Measurements from ENCODE around the gene MFAP4. TPM values are rescaled to one million over a fixed set of nuclear protein-coding genes. Genes with fewer than 3 reads are reported as not detected.

Gene MFAP4
- total and polyA plus RNA-seq, 2 donors (not counting 1 experiment from before 2014, with no cell fraction given) = not detected

- no peak overlapping the region for H3K27ac Mint-ChIP-seq
- no peaks in the 10 kb centered on the region for H3K4me1 Mint-ChIP-seq
- intact Hi-C loops (cut with micrococcal nuclease) = no loop called here
- POLR2A ChIA-PET = no interaction called here
- Histone ChIP-seq H3K4me1 (ENCODE audit: control insufficient read depth in 2 of 2, insufficient read depth in 2 of 2, low read length in 2 of 2) (no peaks in the 10 kb centered on the region), H3K4me3 (ENCODE audit: control extremely low read depth in 1 of 5, extremely low read depth in 1 of 5, insufficient read depth in 1 of 5, low read depth in 2 of 5, low read length in 4 of 5) (no peak overlapping the region), H3K9ac (ENCODE audit: low read length) (no peak overlapping the region), H4K20me1 (ENCODE audit: control insufficient read depth, insufficient read depth, low read length, poor library complexity, severe bottlenecking) (no peaks in the 10 kb centered on the region), H3K9me3 (ENCODE audit: control extremely low read depth in 1 of 3, control insufficient read depth in 2 of 3, insufficient read depth in 1 of 3, low read length in 2 of 3) (no peaks in the 10 kb centered on the region), H3K4me2 (replicated peaks; ENCODE audit: low read depth, low read length, poor library complexity, severe bottlenecking) (no peak overlapping the region), H3K27ac (ENCODE audit: low read length in 2 of 2) (no peak overlapping the region), H3K79me2 (ENCODE audit: control insufficient read depth, insufficient read depth, low read length) (no peaks in the 10 kb centered on the region), H2AFZ (ENCODE audit: insufficient read depth, low read depth, low read length, poor library complexity, severe bottlenecking) (no peak overlapping the region), H3K36me3 (replicated peaks in 1 of 2; ENCODE audit: control extremely low read depth in 1 of 2, control insufficient read depth in 1 of 2, extremely low read depth in 1 of 2, insufficient read depth in 2 of 2, low read length in 1 of 2) (no peaks in the 10 kb centered on the region), H3K27me3 (replicated peaks in 1 of 4; ENCODE audit: control extremely low read depth in 1 of 4, control insufficient read depth in 3 of 4, insufficient read depth in 4 of 4, low read length in 3 of 4) (peaks cover 0 to 3% (median 0%) of the 10 kb centered on the region in 4 experiments)
- no peaks in the 10 kb centered on the region for H3K9me3 Mint-ChIP-seq (ENCODE audit: insufficient read depth)
- peaks cover 23% of the 10 kb centered on the region for H3K27me3 Mint-ChIP-seq
- CTCF ChIA-PET = interaction anchor here (1.0 kb wide), 2 partner anchors 9 to 22 kb away, joined by 3 read pairs; no protein-coding TSS in a partner anchor
- 100% methylated on average over 3 of the region's 8 CpGs for WGBS (ENCODE audit: insufficient coverage)
- ATAC-seq (ENCODE audit: low read depth) (no peak), DNase-seq (no peak)
- H3K4me3 Mint-ChIP-seq = no peak overlapping the region
- TF ChIP-seq CTCF (IDR thresholded peaks at IDR 0.05) (no peak), EZH2 (IDR thresholded peaks at IDR 0.05; ENCODE audit: borderline replicate concordance, insufficient read depth, low read depth, low read length, poor library complexity, severe bottlenecking) (no peak)
Measured at GRCh38 chr17:19424934-19425868, 38.2 kb upstream of the MFAP4 start.

- Mint-ChIP-seq H3K27ac (no peak overlapping the region), H3K9me3 (ENCODE audit: insufficient read depth) (no peaks in the 10 kb centered on the region), H3K4me3 (no peak overlapping the region), H3K4me1 (peaks cover 5% of the 10 kb centered on the region), H3K27me3 (peaks cover 23% of the 10 kb centered on the region)
- no peaks in the 10 kb centered on the region for H3K36me3 ChIP-seq (replicated peaks in 1 of 2; ENCODE audit: control extremely low read depth in 1 of 2, control insufficient read depth in 1 of 2, extremely low read depth in 1 of 2, insufficient read depth in 2 of 2, low read length in 1 of 2)
- DNase-seq (no peak), ATAC-seq (ENCODE audit: low read depth) (no peak)
- ChIA-PET CTCF (no interaction called here), POLR2A (interaction anchor here (0.7 kb wide), 1 partner anchor 1146 kb away, joined by 4 read pairs; no protein-coding TSS in a partner anchor)
- TF ChIP-seq CTCF (IDR thresholded peaks at IDR 0.05) (no peak), EZH2 (IDR thresholded peaks at IDR 0.05; ENCODE audit: borderline replicate concordance, insufficient read depth, low read depth, low read length, poor library complexity, severe bottlenecking) (no peak)
- H4K20me1 ChIP-seq (ENCODE audit: control insufficient read depth, insufficient read depth, low read length, poor library complexity, severe bottlenecking) = no peaks in the 10 kb centered on the region
- peaks cover 0 to 3% (median 0%) of the 10 kb centered on the region in 4 experiments for H3K27me3 ChIP-seq (replicated peaks in 1 of 4; ENCODE audit: control extremely low read depth in 1 of 4, control insufficient read depth in 3 of 4, insufficient read depth in 4 of 4, low read length in 3 of 4)
- H3K4me3 ChIP-seq (ENCODE audit: control extremely low read depth in 1 of 5, extremely low read depth in 1 of 5, insufficient read depth in 1 of 5, low read depth in 2 of 5, low read length in 4 of 5) = no peak overlapping the region
- intact Hi-C loops (cut with micrococcal nuclease) = no loop called here
- WGBS (ENCODE audit: insufficient coverage) = no CpG with 5 or more reads among the region's 6 CpGs
- H3K4me1 ChIP-seq (ENCODE audit: control insufficient read depth in 2 of 2, insufficient read depth in 2 of 2, low read length in 2 of 2) = no peaks in the 10 kb centered on the region
- no peak overlapping the region for H3K4me2 ChIP-seq (replicated peaks; ENCODE audit: low read depth, low read length, poor library complexity, severe bottlenecking)
- H3K27ac ChIP-seq (ENCODE audit: low read length in 2 of 2) = no peak overlapping the region
- H3K79me2 ChIP-seq (ENCODE audit: control insufficient read depth, insufficient read depth, low read length) = no peaks in the 10 kb centered on the region
- no peaks in the 10 kb centered on the region for H3K9me3 ChIP-seq (ENCODE audit: control extremely low read depth in 1 of 3, control insufficient read depth in 2 of 3, insufficient read depth in 1 of 3, low read length in 2 of 3)
- no peak overlapping the region for H3K9ac ChIP-seq (ENCODE audit: low read length)
- no peak overlapping the region for H2AFZ ChIP-seq (ENCODE audit: insufficient read depth, low read depth, low read length, poor library complexity, severe bottlenecking)
Measured at GRCh38 chr17:19421926-19422325, 34.9 kb upstream of the MFAP4 start.
